Right forelimb (tissue), 1 donor: ENCODE data around the gene UBL4B.
A peak's percentile ranks its signal among the peaks of the same experiment; 100 is the strongest.

ENCODE experiments used
- DNase-seq: peaks from one replicate; pipeline ENCODE4 v3.0.0-alpha.2; 2018

The UBL4B gene

GRCh38 chr1:110085671-110086070 is 26.6 kb upstream of the UBL4B start:
- no peak for DNase-seq

- no peak for DNase-seq
These were observed 25.3 kb upstream of the UBL4B start for GRCh38 chr1:110086961-110087360.

GRCh38 chr1:110087812-110088738 is 24.2 kb upstream of the UBL4B start:
- no peak for DNase-seq

- DNase-seq, result no peak
These were observed 23.4 kb upstream of the UBL4B start for GRCh38 chr1:110088739-110089316.

- DNase-seq, result no peak
These were observed 22.5 kb upstream of the UBL4B start for GRCh38 chr1:110089561-110090275.

- no peak for DNase-seq
These were observed 20.9 kb upstream of the UBL4B start for GRCh38 chr1:110091381-110091780.

GRCh38 chr1:110091791-110092190 is 20.5 kb upstream of the UBL4B start:
- no peak for DNase-seq

- DNase-seq, result no peak
These were observed 19.3 kb upstream of the UBL4B start for GRCh38 chr1:110092991-110093390.

- DNase-seq, result no peak
These were observed 17.1 kb upstream of the UBL4B start for GRCh38 chr1:110094931-110095654.

- DNase-seq, result no peak
These were observed 14.6 kb upstream of the UBL4B start for GRCh38 chr1:110097507-110098221.

GRCh38 chr1:110098222-110099026 is 13.8 kb upstream of the UBL4B start:
- no peak for DNase-seq

- DNase-seq, result no peak
These were observed 11.9 kb upstream of the UBL4B start for GRCh38 chr1:110100335-110100734.

- DNase-seq, result no peak
These were observed 10.2 kb upstream of the UBL4B start for GRCh38 chr1:110102081-110102480.

GRCh38 chr1:110106013-110106941 is 6.0 kb upstream of the UBL4B start:
- DNase-seq, result peak; percentile 82

- DNase-seq, result no peak
These were observed 4.3 kb upstream of the UBL4B start for GRCh38 chr1:110107867-110108469.

GRCh38 chr1:110111081-110111480 is 1.2 kb upstream of the UBL4B start:
- DNase-seq, result no peak

- no peak for DNase-seq
These were observed 413 bp downstream of the UBL4B start for GRCh38 chr1:110112656-110113055.

- DNase-seq, result no peak
These were observed 1.3 kb downstream of the UBL4B start for GRCh38 chr1:110113551-110113950.

GRCh38 chr1:110114173-110114572 is 1.9 kb downstream of the UBL4B start:
- DNase-seq, result no peak

- no peak for DNase-seq
These were observed 2.5 kb downstream of the UBL4B start for GRCh38 chr1:110114784-110115183.
